Tibial nerve (tissue), 4 donors: ENCODE measurements around the gene CDCP2. TPM values are rescaled to one million over a fixed set of nuclear protein-coding genes. Genes with fewer than 3 reads are reported as not detected.

Source experiments
- DNase-seq, 2 donors: peaks; one replicate each; pipeline ENCODE4 v3.0.0-alpha.2; 2019; ENCODE audit warnings: low spot score in 2 of 2
- H3K27ac ChIP-seq, 4 donors: fragments of 200-600 bp; sonication (generic) in 3 of 4; one replicate each; pipeline ENCODE4 v1.5.1; 2017 to 2019; ENCODE audit warnings: mild to moderate bottlenecking in 1 of 4
- H3K27me3 ChIP-seq, 2 donors: fragments of 200-600 bp; sonication (generic) in 1 of 2; one replicate each; pipeline versions ENCODE4 v1.5.1 to v1.6.0; 2017 to 2019
- H3K36me3 ChIP-seq, 3 donors: fragments of 200-600 bp; sonication (generic); one replicate each; pipeline ENCODE4 v1.5.1; 2018 to 2019
- H3K4me1 ChIP-seq, 4 donors: fragments of 200-600 bp; sonication (generic) in 3 of 4; one replicate each; pipeline ENCODE4 v1.5.1; 2017 to 2019
- H3K4me3 ChIP-seq, 4 donors: fragments of 200-600 bp; sonication (generic) in 3 of 4; one replicate each; pipeline ENCODE4 v1.5.1; 2017 to 2019; ENCODE audit warnings: mild to moderate bottlenecking in 1 of 4, moderate library complexity in 1 of 4
- H3K9me3 ChIP-seq, 4 donors: fragments of 200-600 bp; sonication (generic) in 3 of 4; one replicate each; pipeline ENCODE4 v1.5.1; 2017 to 2019
- CTCF ChIP-seq, 5 experiments: fragments of 200-600 bp in 3 of 5; fragments of 450-650 bp in 2 of 5; sonication (generic) in 3 of 5; IDR thresholded peaks; one replicate each; pipeline ENCODE4 v1.5.1; 2016 to 2019; ENCODE audit warnings: antibody characterized with exemption in 5 of 5, mild to moderate bottlenecking in 3 of 5, moderate library complexity in 2 of 5
- EP300 ChIP-seq, 2 donors: sonication (generic); formaldehyde crosslinking; IDR thresholded peaks; one replicate each; pipeline ENCODE4 v1.6.1; 2017; ENCODE audit warnings: antibody characterized with exemption in 2 of 2, mild to moderate bottlenecking in 1 of 2
- POLR2A ChIP-seq, 2 donors: fragments of 450-650 bp; IDR thresholded peaks; one replicate each; pipeline ENCODE4 v1.6.1; 2017; ENCODE audit warnings: antibody characterized with exemption in 2 of 2, mild to moderate bottlenecking in 2 of 2, moderate library complexity in 2 of 2
- WGBS, 2 donors: methylation state at CpG; one replicate each; pipeline ENCODE4 v1.1.5; 2018; 5-methylcytosine and 5-hydroxymethylcytosine counted together
- small RNA-seq: library from RNA; depleted of rRNA; stranded (forward); fragments of <200 nt; gene quantifications from one replicate; pipeline ENCODE3, GENCODE V24; 2016
- total RNA-seq, 4 donors: library from RNA; depleted of rRNA; stranded (reverse); fragments of >200 nt; gene quantifications; one replicate each; pipeline ENCODE4 v1.1.0, GENCODE V29; 2016

Gene CDCP2
- total RNA-seq, 4 donors from 2014 or later = 0.30 to 0.44 TPM; not detected in 2

DNA sequence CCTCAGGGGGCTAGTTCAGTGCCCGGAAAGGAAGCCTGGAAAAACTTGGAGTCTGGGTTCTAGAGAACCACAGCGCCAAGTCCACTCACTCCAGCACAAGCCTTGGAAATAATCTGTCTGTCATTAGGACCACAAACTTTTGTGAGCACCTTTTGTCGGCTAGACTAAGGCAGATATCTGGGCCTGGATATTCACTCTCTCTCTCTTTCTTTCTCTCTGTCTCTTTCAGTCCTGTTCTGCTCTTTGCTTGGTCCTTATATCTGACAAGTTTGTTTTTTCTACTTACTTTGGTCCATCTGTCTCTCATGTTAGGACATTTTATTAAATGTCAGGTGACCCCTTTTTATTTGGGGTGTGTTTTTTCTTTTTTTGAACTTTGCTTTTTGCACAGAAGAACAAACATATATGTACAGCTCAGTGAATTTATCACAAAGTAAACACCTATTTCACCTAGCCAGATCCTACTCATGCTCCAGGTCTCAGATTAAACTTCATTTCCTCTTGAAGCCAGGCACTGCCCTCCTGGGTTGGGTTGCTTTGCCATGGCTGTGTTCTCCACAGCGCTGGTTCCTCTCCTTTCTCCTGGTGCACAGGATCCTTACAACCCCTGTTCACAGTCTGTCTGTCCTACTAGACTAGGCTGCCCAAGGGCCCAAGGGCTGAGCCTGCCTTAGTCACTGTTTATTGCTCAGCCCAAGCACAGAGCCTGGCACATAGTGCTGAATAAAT is 58.6 kb downstream of the CDCP2 start:
- Histone ChIP-seq H3K27me3 (no peaks in the 10 kb centered on the region), H3K4me1 (no peaks in the 10 kb centered on the region), H3K27ac (no peak overlapping the region), H3K9me3 (no peaks in the 10 kb centered on the region), H3K36me3 (peaks cover 0 to 12% (median 0%) of the 10 kb centered on the region in 3 donors), H3K4me3 (no peak overlapping the region)
- 70 to 77% methylated on average over 4 of the region's 4 CpGs for WGBS, 2 donors
- DNase-seq = no peak
- TF ChIP-seq EP300 (IDR thresholded peaks at IDR 0.05) (no peak), CTCF (IDR thresholded peaks at IDR 0.05) (no peak)

- WGBS, 2 donors = 82 to 91% methylated on average over 3 of the region's 3 CpGs
- no peak for DNase-seq
- Histone ChIP-seq H3K4me3 (no peak overlapping the region), H3K27ac (no peak overlapping the region), H3K4me1 (no peaks in the 10 kb centered on the region), H3K36me3 (peaks cover 0 to 9% (median 0%) of the 10 kb centered on the region in 3 donors), H3K9me3 (no peaks in the 10 kb centered on the region), H3K27me3 (no peaks in the 10 kb centered on the region)
- TF ChIP-seq EP300 (IDR thresholded peaks at IDR 0.05) = no peak
- TF ChIP-seq POLR2A (IDR thresholded peaks at IDR 0.05) = no peak
- TF ChIP-seq CTCF (IDR thresholded peaks at IDR 0.05) = no peak
These were observed 61.1 kb downstream of the CDCP2 start for GRCh38 chr1:54091666-54092065.

DNA sequence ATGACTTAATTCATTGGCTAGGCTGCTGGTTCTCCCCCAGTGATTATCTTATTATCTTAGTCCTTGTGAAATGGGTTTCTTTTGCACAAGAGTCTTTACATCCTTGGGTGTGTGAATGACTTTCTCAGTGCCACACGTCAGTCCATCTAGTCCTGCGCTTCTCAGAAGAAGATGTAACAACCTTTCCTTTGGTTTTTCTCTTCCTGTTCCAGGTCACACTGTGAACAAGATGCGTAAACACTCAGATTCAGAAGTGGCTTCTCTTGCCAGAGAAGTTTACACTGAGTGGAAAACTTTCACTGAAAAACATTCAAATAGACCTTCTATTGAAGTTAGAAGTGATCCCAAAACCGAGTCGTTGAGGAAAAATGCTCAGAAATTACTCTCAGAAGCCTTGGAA is 64.4 kb downstream of the CDCP2 start:
- Histone ChIP-seq H3K4me3 (no peak overlapping the region), H3K4me1 (no peaks in the 10 kb centered on the region), H3K27ac (no peak overlapping the region), H3K36me3 (peaks cover 0 to 3% (median 0%) of the 10 kb centered on the region in 3 donors), H3K27me3 (no peaks in the 10 kb centered on the region), H3K9me3 (no peaks in the 10 kb centered on the region)
- WGBS, 2 donors = 88 to 89% methylated on average over 5 of the region's 5 CpGs
- no peak for TF ChIP-seq EP300 (IDR thresholded peaks at IDR 0.05)
- no peak for TF ChIP-seq POLR2A (IDR thresholded peaks at IDR 0.05)
- TF ChIP-seq CTCF (IDR thresholded peaks at IDR 0.05) = no peak
- no peak for DNase-seq

GRCh38 chr1:54086754-54087153 is 66.0 kb downstream of the CDCP2 start:
- 89 to 91% methylated on average over 1 of the region's 1 CpG for WGBS, 2 donors
- Histone ChIP-seq H3K27me3 (no peaks in the 10 kb centered on the region), H3K4me3 (no peak overlapping the region), H3K36me3 (peaks cover 0 to 3% (median 0%) of the 10 kb centered on the region in 3 donors), H3K4me1 (no peaks in the 10 kb centered on the region), H3K27ac (no peak overlapping the region), H3K9me3 (no peaks in the 10 kb centered on the region)
- no peak for DNase-seq
- no peak for TF ChIP-seq POLR2A (IDR thresholded peaks at IDR 0.05)

DNA sequence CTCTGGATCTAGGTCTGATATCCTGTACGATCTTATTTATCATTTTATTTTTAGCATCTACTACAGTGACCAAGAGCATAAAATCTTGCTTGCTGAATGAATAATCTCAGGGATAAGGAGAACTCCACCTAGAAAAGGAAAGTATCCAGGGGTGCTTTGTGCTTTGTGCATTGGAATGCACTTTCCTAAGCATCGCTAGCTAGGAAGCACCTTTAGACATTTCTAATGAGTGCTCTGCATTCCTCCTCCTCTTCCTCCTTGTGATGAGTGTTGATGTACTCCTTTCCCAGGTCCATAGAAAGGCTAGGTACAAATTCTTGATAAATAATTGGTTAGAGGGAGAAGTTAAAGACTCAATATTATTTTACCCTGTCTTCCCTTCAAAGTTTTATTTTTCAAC is 68.0 kb downstream of the CDCP2 start:
- WGBS, 2 donors = 91 to 92% methylated on average over 2 of the region's 2 CpGs
- Histone ChIP-seq H3K4me1 (no peaks in the 10 kb centered on the region), H3K27me3 (no peaks in the 10 kb centered on the region), H3K36me3 (peaks cover 0 to 2% (median 0%) of the 10 kb centered on the region in 3 donors), H3K27ac (no peak overlapping the region), H3K4me3 (no peak overlapping the region), H3K9me3 (no peaks in the 10 kb centered on the region)
- TF ChIP-seq POLR2A (IDR thresholded peaks at IDR 0.05) = no peak
- no peak for TF ChIP-seq EP300 (IDR thresholded peaks at IDR 0.05)
- no peak for TF ChIP-seq CTCF (IDR thresholded peaks at IDR 0.05)
- no peak for DNase-seq

Small RNA genes lying within 50 kb of the gene (small RNA-seq; reads per million reads assigned to genes)
- not detected for gene AL353898.1
- gene AL353898.2 = not detected

Other genes with a start within 250 kb of the CDCP2 start
- gene IFT25, start 207.3 kb downstream of the CDCP2 start, total RNA-seq = 10 to 100 TPM; 15.5 to 39.9 (median 26.8) TPM
- 10 to 100 TPM; 26.1 to 29.5 (median 26.8) TPM for gene LRRC42, start 206.7 kb downstream of the CDCP2 start, total RNA-seq
- gene LDLRAD1, start 134.8 kb downstream of the CDCP2 start, total RNA-seq = not detected
- 100 to 1,000 TPM; 145 to 304 (median 189) TPM for gene TMEM59, start 99.8 kb downstream of the CDCP2 start, total RNA-seq
- gene TCEANC2, start 99.4 kb downstream of the CDCP2 start, total RNA-seq = 1 to 10 TPM; 3.0 to 9.0 (median 5.5) TPM
- 1 to 10 TPM; 4.8 to 6.7 (median 5.5) TPM for gene CYB5RL, start 47.0 kb upstream of the CDCP2 start, total RNA-seq
- 10 to 100 TPM; 39.5 to 60.6 (median 44.3) TPM for gene MRPL37, start 47.2 kb upstream of the CDCP2 start, total RNA-seq